ENCODE data around the gene KIAA1549. TPM values are rescaled to one million over a fixed set of nuclear protein-coding genes. Genes with fewer than 3 reads are reported as not detected.

Gene KIAA1549
- total and polyA plus RNA-seq, 9 donors, result 1.2 to 5.0 (median 3.6) TPM

- intact Hi-C loops (cut with DNase I), result no loop called here
- H3K36me3 ChIP-seq, result no peaks in the 10 kb centered on the region
- H3K4me1 ChIP-seq (ENCODE audit: insufficient read depth), result no peaks in the 10 kb centered on the region
- no peak overlapping the region for H3K4me3 ChIP-seq
- 91 to 95% (median 92%) methylated on average over 7 of the region's 7 CpGs for WGBS, 3 donors
- TF ChIP-seq EP300 (IDR thresholded peaks at IDR 0.05) (no peak), POLR2A (IDR thresholded peaks at IDR 0.05) (no peak), CTCF (IDR thresholded peaks at IDR 0.05) (no peak)
- no peak overlapping the region for H3K27ac ChIP-seq
- DNase-seq, result no peak
- H3K9me3 ChIP-seq, result no peaks in the 10 kb centered on the region
- no peaks in the 10 kb centered on the region for H3K27me3 ChIP-seq
These were observed 103.1 kb downstream of the KIAA1549 start for GRCh38 chr7:138878051-138878450.

GRCh38 chr7:138876326-138876725 lies 104.9 kb downstream of the KIAA1549 start:
- Histone ChIP-seq H3K27ac (no peak overlapping the region), H3K4me3 (no peak overlapping the region), H3K4me1 (ENCODE audit: insufficient read depth) (no peaks in the 10 kb centered on the region), H3K36me3 (no peaks in the 10 kb centered on the region), H3K27me3 (no peaks in the 10 kb centered on the region), H3K9me3 (no peaks in the 10 kb centered on the region)
- DNase-seq, result no peak
- TF ChIP-seq POLR2A (IDR thresholded peaks at IDR 0.05) (no peak), EP300 (IDR thresholded peaks at IDR 0.05) (no peak), CTCF (IDR thresholded peaks at IDR 0.05) (no peak)
- intact Hi-C loops (cut with DNase I), result no loop called here
- WGBS, 3 donors, result 72 to 92% (median 90%) methylated on average over 4 of the region's 4 CpGs

- Histone ChIP-seq H3K9me3 (no peaks in the 10 kb centered on the region), H3K27ac (no peak overlapping the region), H3K4me3 (no peak overlapping the region), H3K4me1 (ENCODE audit: insufficient read depth) (no peaks in the 10 kb centered on the region), H3K36me3 (no peaks in the 10 kb centered on the region), H3K27me3 (no peaks in the 10 kb centered on the region)
- DNase-seq, result no peak
- TF ChIP-seq EP300 (IDR thresholded peaks at IDR 0.05) (no peak), POLR2A (IDR thresholded peaks at IDR 0.05) (no peak), CTCF (IDR thresholded peaks at IDR 0.05) (no peak)
- intact Hi-C loops (cut with DNase I), result no loop called here
- WGBS, 3 donors, result 90 to 91% (median 90%) methylated on average over 9 of the region's 9 CpGs
These were observed 105.4 kb downstream of the KIAA1549 start for GRCh38 chr7:138875794-138876193.

- DNase-seq, result no peak
- TF ChIP-seq EP300 (IDR thresholded peaks at IDR 0.05), result no peak
- no peak for TF ChIP-seq POLR2A (IDR thresholded peaks at IDR 0.05)
- no peak for TF ChIP-seq CTCF (IDR thresholded peaks at IDR 0.05)
- 83 to 87% (median 84%) methylated on average over 5 of the region's 5 CpGs for WGBS, 3 donors
These were observed 107.8 kb downstream of the KIAA1549 start for GRCh38 chr7:138873220-138873892.

More at GRCh38 chr7:138873220-138873892, 107.8 kb downstream of the KIAA1549 start:
- Histone ChIP-seq H3K4me3 (no peak overlapping the region), H3K27ac (no peak overlapping the region), H3K27me3 (no peaks in the 10 kb centered on the region), H3K9me3 (no peaks in the 10 kb centered on the region), H3K36me3 (no peaks in the 10 kb centered on the region), H3K4me1 (ENCODE audit: insufficient read depth) (no peaks in the 10 kb centered on the region)
- intact Hi-C loops (cut with DNase I), result no loop called here

Measured in ovary (tissue), 9 donors.